HG03575 (cell line): ENCODE data around the gene HMCN1.

ENCODE experiments used
- ATAC-seq: cut with Tn5 transposase; IDR thresholded peaks from one replicate; pipeline ENCODE4 v1.9.1; 2021; ENCODE audit not compliant: unreplicated experiment, insufficient number of reproducible peaks, low FRiP score; ENCODE audit errors: extremely low read depth

HMCN1 gene

DNA sequence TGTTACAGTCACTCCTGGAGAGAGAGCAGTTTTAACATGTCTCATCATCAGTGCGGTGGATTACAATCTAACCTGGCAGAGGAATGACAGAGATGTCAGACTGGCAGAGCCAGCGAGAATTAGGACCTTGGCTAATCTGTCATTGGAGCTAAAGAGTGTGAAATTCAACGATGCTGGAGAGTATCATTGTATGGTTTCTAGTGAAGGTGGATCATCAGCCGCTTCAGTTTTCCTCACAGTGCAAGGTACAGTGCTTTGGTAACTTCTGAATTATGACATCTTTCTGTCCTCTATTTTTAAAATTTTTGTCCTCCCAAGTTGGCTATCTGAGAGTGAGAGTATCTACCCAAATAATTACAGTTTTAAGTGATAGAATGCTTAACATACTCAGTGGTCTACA is 199.4 kb downstream of the HMCN1 start:
- ATAC-seq = no peak

DNA sequence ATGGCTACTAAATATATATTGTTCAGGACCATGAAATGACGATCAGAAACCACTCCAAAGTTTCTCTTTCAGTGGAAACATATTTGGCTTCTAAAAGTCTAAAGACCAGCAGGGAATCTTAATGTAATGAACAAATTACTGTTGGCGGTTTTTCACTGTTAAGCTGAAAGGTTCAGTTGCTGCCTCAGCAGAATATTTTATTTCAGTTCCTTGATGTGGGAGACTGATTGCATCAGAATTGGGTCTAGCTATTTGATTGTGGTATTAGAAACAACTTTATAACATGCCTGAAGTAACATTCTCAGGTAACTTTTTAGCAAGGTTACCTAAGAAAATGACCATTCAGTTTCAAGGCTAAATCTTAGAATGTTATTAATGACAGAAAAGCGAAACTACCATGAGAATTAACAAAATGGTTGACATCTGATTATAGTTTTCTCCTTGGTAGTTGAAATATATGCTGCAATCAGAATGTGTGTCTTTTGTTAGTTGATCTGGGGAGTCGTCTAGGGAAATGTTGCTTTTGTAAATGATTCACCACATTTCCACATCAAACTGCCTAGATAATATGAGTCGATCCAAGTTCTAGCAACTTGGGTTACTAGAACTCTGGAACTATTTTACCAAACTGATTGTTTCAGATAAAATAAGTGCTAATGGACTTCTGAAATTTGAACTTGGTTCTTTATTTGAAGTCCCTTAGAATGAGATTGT is 200.4 kb downstream of the HMCN1 start:
- ATAC-seq = no peak

DNA sequence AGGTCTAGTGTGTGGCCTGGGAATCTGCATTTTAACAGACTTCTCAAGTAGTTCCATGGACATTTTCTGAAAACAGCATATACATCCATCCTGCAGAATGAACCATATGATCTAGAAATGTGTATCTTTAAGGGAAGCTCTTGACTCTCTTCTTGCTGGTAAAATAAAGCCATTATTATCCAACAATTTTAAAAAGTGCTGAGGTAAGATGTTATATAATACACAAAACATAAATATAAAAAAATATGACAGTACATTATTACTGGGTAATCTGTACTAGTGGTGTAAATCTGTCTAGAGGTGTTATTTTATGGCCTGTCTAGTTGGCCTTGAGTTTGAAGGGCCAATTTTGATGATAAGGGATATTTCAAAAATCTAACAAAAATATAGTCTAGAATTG is 201.2 kb downstream of the HMCN1 start:
- ATAC-seq = no peak

DNA sequence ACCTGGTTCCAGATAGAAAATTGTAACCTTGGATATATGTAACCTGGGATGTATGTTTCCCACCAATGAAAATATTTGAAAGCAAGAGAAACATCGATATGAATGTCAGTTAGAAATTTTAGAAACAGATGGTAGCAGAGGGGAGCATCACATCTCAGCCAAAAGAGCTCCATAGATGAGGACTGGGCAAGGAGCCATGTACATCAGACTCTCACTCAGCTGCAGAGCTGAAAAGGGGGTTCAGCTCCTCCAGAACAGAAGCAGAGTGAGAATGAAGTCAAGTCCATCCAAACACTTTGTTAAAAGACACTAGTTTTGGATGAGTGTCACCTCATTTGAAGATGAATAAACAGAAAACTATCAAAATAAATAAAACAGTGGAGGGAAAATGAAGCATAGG is 202.4 kb downstream of the HMCN1 start:
- no peak for ATAC-seq

DNA sequence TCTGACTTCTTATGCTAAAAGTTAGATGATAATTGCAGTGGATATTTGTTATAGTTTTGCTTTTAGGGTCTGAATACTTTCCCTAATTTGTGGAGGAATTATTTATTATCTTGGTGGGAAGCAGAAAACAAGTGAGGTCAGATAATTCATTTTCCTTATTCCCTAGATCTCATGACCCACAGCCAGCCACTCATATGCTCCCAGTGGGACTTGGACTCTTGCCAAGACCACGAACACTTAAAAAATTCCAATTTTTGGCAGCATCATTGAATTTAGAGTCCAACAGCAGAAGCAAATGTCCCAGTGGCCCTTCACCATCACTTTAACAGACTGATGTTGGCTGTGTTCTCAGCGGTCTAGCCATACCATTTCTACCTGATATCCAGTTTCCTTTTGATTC is 204.2 kb downstream of the HMCN1 start:
- no peak for ATAC-seq

- ATAC-seq = no peak
These were observed 205.0 kb downstream of the HMCN1 start for GRCh38 chr1:185939142-185939541.

DNA sequence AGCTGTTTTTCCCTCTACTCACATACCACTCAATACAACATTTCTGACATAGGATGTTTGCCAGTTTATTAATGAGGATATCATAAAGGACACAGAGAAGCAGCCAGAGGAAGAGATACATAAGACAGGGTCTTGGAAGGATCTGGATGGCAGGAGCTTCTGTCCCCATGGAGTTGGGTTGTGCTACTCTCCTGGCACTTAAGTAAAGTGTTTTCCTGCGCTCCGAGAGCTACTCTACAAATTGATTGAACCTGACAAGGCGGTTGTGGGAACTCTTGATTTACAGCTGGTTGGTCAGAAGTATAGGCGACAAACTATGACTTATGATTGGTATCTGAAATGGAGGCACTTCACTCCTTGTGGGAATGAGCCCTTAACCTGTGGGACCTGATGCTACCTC is 208.8 kb downstream of the HMCN1 start:
- ATAC-seq = no peak

DNA sequence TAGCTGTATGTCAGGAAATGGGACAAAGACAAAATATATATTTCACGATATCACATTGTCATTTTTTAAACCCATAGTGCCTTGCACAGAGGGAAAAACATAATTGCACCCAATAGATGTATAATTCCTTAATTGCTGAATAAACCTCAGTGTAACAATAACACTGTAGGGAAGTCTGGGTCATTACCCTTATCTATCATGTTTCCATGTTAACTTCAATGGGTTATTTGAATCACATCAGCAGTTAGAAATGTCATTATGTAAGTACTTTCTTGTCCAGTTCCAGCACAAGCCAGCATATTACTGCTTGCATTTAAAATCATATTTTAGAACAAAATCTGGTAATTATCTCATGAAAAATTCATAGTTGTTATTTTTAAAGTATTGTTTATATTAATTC is 222.7 kb downstream of the HMCN1 start:
- ATAC-seq = no peak

GRCh38 chr1:185957441-185958363 is 223.5 kb downstream of the HMCN1 start:
- no peak for ATAC-seq

DNA sequence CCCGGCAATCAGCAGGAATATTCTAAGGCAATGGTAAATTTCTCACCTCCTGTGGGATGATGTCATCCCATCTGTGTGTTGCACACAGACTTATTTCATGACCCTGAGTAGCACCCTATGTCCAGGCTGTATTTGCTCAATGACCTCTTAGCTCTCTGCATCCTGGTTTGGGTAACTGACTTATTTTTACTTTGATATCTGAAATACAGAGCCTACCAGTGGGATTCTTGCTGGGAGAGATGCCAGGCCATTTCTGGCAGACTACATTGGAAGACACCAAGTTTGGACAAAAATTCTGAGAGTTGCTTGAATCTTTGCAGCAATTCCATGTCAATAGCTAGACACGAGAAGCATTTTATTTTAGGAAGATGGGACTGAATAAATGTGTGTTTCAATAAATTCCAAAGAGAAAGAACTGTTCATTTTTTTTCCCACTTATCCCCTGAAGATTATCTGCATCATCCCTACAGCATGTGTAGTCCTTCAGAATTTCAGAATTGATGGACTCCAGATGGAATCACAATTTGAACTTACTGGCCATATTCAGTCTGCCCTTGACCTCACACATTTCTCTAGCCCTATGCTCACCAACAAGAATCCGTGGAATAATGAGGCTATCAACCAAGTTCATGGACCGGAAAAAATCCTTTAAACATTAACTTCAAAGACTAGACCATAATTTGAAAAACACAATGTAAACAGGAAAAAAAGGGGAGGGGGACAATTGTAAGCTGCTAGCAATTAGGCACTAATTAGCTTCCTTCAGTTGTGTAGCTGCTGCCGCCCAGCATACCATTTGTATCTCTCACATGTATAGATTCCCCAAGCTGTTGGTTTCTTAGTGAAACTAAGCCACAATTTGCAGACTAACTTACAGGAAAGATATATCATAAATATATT is 226.5 kb downstream of the HMCN1 start:
- no peak for ATAC-seq

GRCh38 chr1:185961664-185962063 is 227.5 kb downstream of the HMCN1 start:
- no peak for ATAC-seq

DNA sequence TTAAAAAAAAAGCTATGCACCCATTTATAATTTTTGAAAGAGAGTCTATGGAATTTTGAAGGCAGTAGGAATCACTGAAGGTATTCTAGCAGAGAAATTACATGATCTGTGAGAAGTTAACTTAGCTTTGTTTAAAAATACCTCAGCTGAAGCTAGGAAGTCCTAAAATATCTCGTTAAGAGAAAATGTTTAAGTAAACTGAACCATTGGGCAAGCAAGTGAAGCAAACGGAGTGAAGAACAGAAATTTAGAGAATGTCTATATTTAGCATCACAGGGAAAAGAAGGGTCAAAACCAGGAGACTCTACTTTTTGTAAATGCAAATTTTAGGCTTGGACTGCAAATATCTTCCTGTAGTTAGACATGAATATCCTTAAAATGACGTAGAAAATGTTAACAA is 230.8 kb downstream of the HMCN1 start:
- no peak for ATAC-seq

- ATAC-seq = no peak
These were observed 231.7 kb downstream of the HMCN1 start for GRCh38 chr1:185965870-185966269.

- no peak for ATAC-seq
These were observed 232.3 kb downstream of the HMCN1 start for GRCh38 chr1:185966471-185966870.

- ATAC-seq = no peak
These were observed 234.8 kb downstream of the HMCN1 start for GRCh38 chr1:185969028-185969427.

GRCh38 chr1:185969524-185969991 is 235.4 kb downstream of the HMCN1 start:
- no peak for ATAC-seq

DNA sequence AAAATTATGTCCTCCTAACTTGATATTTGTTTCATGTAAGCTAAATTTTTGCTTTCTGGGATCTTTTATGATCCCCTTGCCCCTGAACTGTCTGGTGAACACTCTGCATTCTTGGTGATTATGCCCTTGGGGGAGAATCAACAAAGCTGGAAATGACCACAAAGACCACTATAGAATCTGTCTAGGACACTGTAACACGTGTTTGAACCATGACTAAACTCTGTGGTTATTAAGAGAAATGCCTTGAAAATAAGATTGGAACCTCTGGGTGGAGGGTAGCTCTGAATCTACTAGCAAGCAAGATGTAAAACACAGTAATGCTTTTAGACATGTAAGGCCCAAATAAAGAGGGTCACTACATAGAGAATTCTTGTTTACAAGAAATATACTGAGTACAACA is 237.5 kb downstream of the HMCN1 start:
- ATAC-seq = no peak

GRCh38 chr1:185972096-185972850 is 238.1 kb downstream of the HMCN1 start:
- no peak for ATAC-seq

DNA sequence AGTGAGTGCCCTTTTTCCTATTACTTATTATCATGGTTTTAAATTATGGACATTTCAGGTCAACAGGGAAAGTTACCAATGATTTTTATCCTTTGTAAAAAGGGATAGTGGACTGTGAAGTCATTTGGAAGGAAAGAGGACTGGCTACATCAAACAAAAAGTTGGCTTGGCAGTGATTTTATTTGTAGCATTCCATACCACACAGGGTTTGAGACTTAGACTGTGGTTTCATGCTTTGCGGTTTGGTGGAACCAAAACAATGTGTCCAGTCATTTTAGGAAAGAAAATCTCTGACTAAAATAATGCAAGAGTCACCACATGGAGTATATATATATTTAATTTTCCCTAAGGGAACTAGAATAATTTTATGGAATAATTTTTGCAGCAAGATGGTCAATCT is 239.5 kb downstream of the HMCN1 start:
- no peak for ATAC-seq
